ENCODE results near the gene RAB34. TPM values are rescaled to one million over a fixed set of nuclear protein-coding genes. Genes with fewer than 3 reads are reported as not detected.

RAB34 gene
- total and polyA plus RNA-seq, 7 experiments from 2014 or later = 11.0 to 50.2 (median 16.4) TPM

DNA sequence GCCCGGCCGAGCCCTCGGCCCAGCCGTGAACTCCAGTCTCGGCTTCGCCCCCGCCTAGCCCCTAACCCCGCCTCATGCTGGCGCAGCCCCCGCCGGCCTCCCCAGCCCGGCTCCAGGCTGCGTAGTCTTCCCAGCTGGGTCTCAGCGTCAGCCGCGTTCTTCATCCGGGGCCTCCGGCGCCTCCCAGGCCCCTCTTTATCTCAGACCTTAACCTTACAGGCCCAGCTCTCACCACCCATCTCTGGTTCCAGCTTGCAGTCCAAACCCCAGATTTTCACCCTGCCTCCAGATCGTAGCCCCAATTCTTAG, 6.0 kb downstream of the RAB34 start, which contains the start of gene PROCA1:
TSS of gene PROCA1 (minus strand) at position 166 of the 309 bp plus-strand sequence. CDS start 228 bp downstream, outside the sequence.
- Mint-ChIP-seq H3K27me3 (peaks cover 0 to 14% (median 6%) of the 10 kb centered on the region in 5 donors), H3K4me1 (peaks cover 12 to 33% (median 19%) of the 10 kb centered on the region in 7 donors), H3K36me3 (peaks cover 0 to 3% (median 0%) of the 10 kb centered on the region in 5 donors), H3K27ac (peak within 1 kb of the TSS; percentile 85 to 98 (median 93)), H3K4me3 (peak within 1 kb of the TSS; percentile 76 to 94 (median 92)), H3K9me3 (no peaks in the 10 kb centered on the region)
- DNase-seq = peak in 2 of 9 donors; percentile 42 to 50
- intact Hi-C loops (cut with micrococcal nuclease) = loop anchor here (1.0 to 5.0 kb wide), 8 partner anchors 8 to 159 kb away; partner anchors contain the start of genes RPL23A (in 2 of the 2), SUPT6H (in 2 of the 2), BLTP2 (in 1 of the 2) and SDF2 (in 1 of the 2)
- Histone ChIP-seq H3K4me3 (ENCODE audit: low read length) (peak within 1 kb of the TSS; percentile 95), H3K9me3 (ENCODE audit: control insufficient read depth in 2 of 3, low read length in 3 of 3) (no peaks in the 10 kb centered on the region), H3K4me1 (ENCODE audit: control insufficient read depth in 2 of 2, insufficient read depth in 2 of 2, low read length in 2 of 2) (peaks cover 9 to 12% of the 10 kb centered on the region in 2 donors), H3K36me3 (ENCODE audit: control insufficient read depth in 2 of 3, insufficient read depth in 3 of 3, low read length in 3 of 3) (no peaks in the 10 kb centered on the region), H3K27me3 (ENCODE audit: control insufficient read depth in 2 of 2, insufficient read depth in 2 of 2, low read length in 2 of 2) (no peaks in the 10 kb centered on the region), H3K27ac (ENCODE audit: low read depth, low read length) (peak within 1 kb of the TSS; percentile 83)
- peak; percentile 46 for ATAC-seq
- POLR2A ChIA-PET = interaction anchor here (0.6 to 5.2 kb wide), 19 partner anchors 9 to 240 kb away, joined by 3 to 59 read pairs (median 5); partner anchors contain the start of genes ALDOC, BLTP2, NEK8 and PHF12
- CTCF ChIA-PET = interaction anchor here (0.9 to 2.3 kb wide), 3 partner anchors 15 to 52 kb away, joined by 3 to 15 read pairs (median 3); partner anchors contain the start of gene TLCD1

DNA sequence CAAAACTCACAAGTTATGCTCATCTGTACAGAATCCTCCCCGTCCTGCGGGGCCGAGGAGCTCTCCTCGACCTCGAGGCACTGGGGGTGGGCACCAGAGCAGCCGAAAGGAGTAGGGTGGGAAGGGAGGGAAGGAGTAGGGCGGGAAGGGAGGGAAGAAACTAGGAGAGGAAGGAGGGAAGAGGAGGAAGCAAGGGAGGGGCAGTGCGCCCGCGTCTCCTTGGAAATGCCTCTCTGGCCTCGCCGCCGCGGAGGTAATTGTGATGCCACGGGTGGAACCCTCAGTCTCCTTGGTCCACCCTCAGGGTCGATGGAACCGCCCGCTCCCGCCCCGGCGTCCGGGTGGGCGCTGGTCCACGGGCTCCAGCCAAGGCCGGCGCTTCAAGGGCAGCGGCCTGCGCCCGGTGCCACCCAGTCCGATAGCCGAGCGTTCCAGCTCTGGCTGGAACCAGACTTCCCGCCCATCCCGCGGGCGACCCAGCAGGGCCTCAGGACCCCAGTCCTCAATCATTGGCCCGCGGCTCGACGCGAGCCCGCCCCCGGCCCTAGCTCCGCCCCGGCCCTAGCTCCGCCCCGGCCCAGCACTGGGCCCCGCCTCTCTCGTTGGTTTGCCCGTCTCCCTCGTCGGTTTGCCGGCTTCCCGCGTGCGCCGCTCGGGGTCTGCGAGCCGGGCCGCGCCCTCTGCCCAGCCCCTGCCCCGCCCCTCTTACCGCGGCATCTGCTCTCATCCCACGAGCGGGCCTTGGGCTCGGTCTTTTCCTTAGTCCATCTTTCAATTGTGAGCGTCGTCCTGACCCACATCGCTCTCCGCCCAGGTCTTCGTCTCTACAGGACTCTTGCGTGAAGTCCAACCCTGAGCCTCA, 6.6 kb downstream of the RAB34 start:
- DNase-seq (peak; percentile 71 to 97 (median 85)), ATAC-seq (peak; percentile 95)
- intact Hi-C loops (cut with micrococcal nuclease) = loop anchor here (1.0 to 5.0 kb wide), 9 partner anchors 8 to 159 kb away; partner anchors contain the start of genes RPL23A (in 2 of the 2), SPAG5 (in 2 of the 2), SUPT6H (in 2 of the 2) and BLTP2 (in 1 of the 2)
- CTCF ChIA-PET = interaction anchor here (1.0 to 2.3 kb wide), 3 partner anchors 8 to 24 kb away, joined by 3 to 15 read pairs (median 3); partner anchors contain the start of genes RPL23A and TLCD1
- peaks cover 12 to 29% (median 19%) of the 10 kb centered on the region in 7 donors for H3K4me1 Mint-ChIP-seq
- no peaks in the 10 kb centered on the region for H3K9me3 Mint-ChIP-seq
- no peaks in the 10 kb centered on the region for H3K36me3 ChIP-seq (ENCODE audit: control insufficient read depth in 2 of 3, insufficient read depth in 3 of 3, low read length in 3 of 3)
- H3K9me3 ChIP-seq (ENCODE audit: control insufficient read depth in 2 of 3, low read length in 3 of 3) = no peaks in the 10 kb centered on the region
- H3K4me3 Mint-ChIP-seq = peak overlapping the region; percentile 76 to 94 (median 92)
- peaks cover 9 to 12% of the 10 kb centered on the region in 2 donors for H3K4me1 ChIP-seq (ENCODE audit: control insufficient read depth in 2 of 2, insufficient read depth in 2 of 2, low read length in 2 of 2)
- H3K36me3 Mint-ChIP-seq = peaks cover 0 to 3% (median 0%) of the 10 kb centered on the region in 5 donors
- peak overlapping the region; percentile 85 to 98 (median 93) for H3K27ac Mint-ChIP-seq
- H3K27me3 ChIP-seq (ENCODE audit: control insufficient read depth in 2 of 2, insufficient read depth in 2 of 2, low read length in 2 of 2) = no peaks in the 10 kb centered on the region
- POLR2A ChIA-PET = interaction anchor here (0.6 to 5.2 kb wide), 19 partner anchors 9 to 430 kb away, joined by 3 to 59 read pairs (median 5); partner anchors contain the start of genes ALDOC, BLTP2, NEK8 and PHF12
- H3K27ac ChIP-seq (ENCODE audit: low read depth, low read length) = peak overlapping the region; percentile 83
- H3K27me3 Mint-ChIP-seq = peaks cover 0 to 14% (median 6%) of the 10 kb centered on the region in 5 donors
- peak overlapping the region; percentile 95 for H3K4me3 ChIP-seq (ENCODE audit: low read length)

DNA sequence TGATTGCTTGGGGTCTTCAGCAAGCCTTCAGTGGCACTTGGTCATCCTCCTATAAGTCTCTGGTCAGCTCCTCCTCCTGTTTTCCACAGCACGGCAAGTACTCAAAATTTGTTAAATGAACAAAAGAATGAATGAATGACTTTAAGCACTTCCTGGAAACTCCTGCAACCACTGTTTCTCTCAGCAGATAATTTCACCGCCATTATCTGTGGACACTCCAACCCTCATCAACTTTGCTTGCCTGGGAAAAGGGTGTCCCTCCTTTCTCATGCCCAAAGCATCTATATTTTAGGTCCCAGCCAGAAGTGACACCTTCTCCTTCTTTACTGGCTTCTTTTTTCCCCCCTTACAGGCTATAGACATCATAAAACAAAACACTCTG, 10.3 kb downstream of the RAB34 start:
- ATAC-seq = no peak
- intact Hi-C loops (cut with micrococcal nuclease) = no loop called here
- Mint-ChIP-seq H3K9me3 (no peaks in the 10 kb centered on the region), H3K4me1 (peaks cover 7 to 20% (median 14%) of the 10 kb centered on the region in 7 donors), H3K4me3 (no peak overlapping the region), H3K27me3 (no peaks in the 10 kb centered on the region), H3K36me3 (peaks cover 4 to 10% (median 6%) of the 10 kb centered on the region in 5 donors), H3K27ac (peak overlapping the region in 5 of 9 donors; percentile 15 to 65 (median 56))
- Histone ChIP-seq H3K27ac (ENCODE audit: low read depth, low read length) (no peak overlapping the region), H3K27me3 (ENCODE audit: control insufficient read depth in 2 of 2, insufficient read depth in 2 of 2, low read length in 2 of 2) (no peaks in the 10 kb centered on the region), H3K4me1 (ENCODE audit: control insufficient read depth in 2 of 2, insufficient read depth in 2 of 2, low read length in 2 of 2) (peaks cover 8 to 9% of the 10 kb centered on the region in 2 donors), H3K4me3 (ENCODE audit: low read length) (no peak overlapping the region), H3K36me3 (ENCODE audit: control insufficient read depth in 2 of 3, insufficient read depth in 3 of 3, low read length in 3 of 3) (peaks cover 0 to 30% (median 0%) of the 10 kb centered on the region in 3 experiments), H3K9me3 (ENCODE audit: control insufficient read depth in 2 of 3, low read length in 3 of 3) (no peaks in the 10 kb centered on the region)
- ChIA-PET POLR2A (interaction anchor here (0.7 to 1.1 kb wide), 2 partner anchors 13 to 44 kb away, joined by 3 to 4 read pairs; partner anchors contain the start of gene RPL23A), CTCF (no interaction called here)
- no peak for DNase-seq

- Mint-ChIP-seq H3K36me3 (peaks cover 6 to 14% (median 9%) of the 10 kb centered on the region in 5 donors), H3K4me3 (no peak overlapping the region), H3K9me3 (no peaks in the 10 kb centered on the region), H3K27me3 (no peaks in the 10 kb centered on the region), H3K4me1 (peaks cover 5 to 14% (median 9%) of the 10 kb centered on the region in 7 donors), H3K27ac (peak overlapping the region in 6 of 9 donors; percentile 34 to 65 (median 59))
- H3K4me1 ChIP-seq (ENCODE audit: control insufficient read depth in 2 of 2, insufficient read depth in 2 of 2, low read length in 2 of 2) = peaks cover 2 to 3% of the 10 kb centered on the region in 2 donors
- peaks cover 0 to 36% (median 0%) of the 10 kb centered on the region in 3 experiments for H3K36me3 ChIP-seq (ENCODE audit: control insufficient read depth in 2 of 3, insufficient read depth in 3 of 3, low read length in 3 of 3)
- CTCF ChIA-PET = interaction anchor here (1.6 kb wide), 1 partner anchor 57 kb away, joined by 4 read pairs; no protein-coding TSS in a partner anchor
- no peak overlapping the region for H3K4me3 ChIP-seq (ENCODE audit: low read length)
- no peak for ATAC-seq
- POLR2A ChIA-PET = interaction anchor here (0.7 to 2.3 kb wide), 3 partner anchors 13 to 44 kb away, joined by 3 to 8 read pairs (median 4); partner anchors contain the start of gene RPL23A
- no peaks in the 10 kb centered on the region for H3K9me3 ChIP-seq (ENCODE audit: control insufficient read depth in 2 of 3, low read length in 3 of 3)
- no peaks in the 10 kb centered on the region for H3K27me3 ChIP-seq (ENCODE audit: control insufficient read depth in 2 of 2, insufficient read depth in 2 of 2, low read length in 2 of 2)
- no peak overlapping the region for H3K27ac ChIP-seq (ENCODE audit: low read depth, low read length)
- DNase-seq = no peak
- intact Hi-C loops (cut with micrococcal nuclease) = no loop called here
Measured at GRCh38 chr17:28706471-28707338, 11.0 kb downstream of the RAB34 start.

GRCh38 chr17:28705728-28706334, 11.8 kb downstream of the RAB34 start:
- Histone ChIP-seq H3K27ac (ENCODE audit: low read depth, low read length) (no peak overlapping the region), H3K27me3 (ENCODE audit: control insufficient read depth in 2 of 2, insufficient read depth in 2 of 2, low read length in 2 of 2) (no peaks in the 10 kb centered on the region), H3K36me3 (ENCODE audit: control insufficient read depth in 2 of 3, insufficient read depth in 3 of 3, low read length in 3 of 3) (peaks cover 0 to 45% (median 0%) of the 10 kb centered on the region in 3 experiments), H3K4me3 (ENCODE audit: low read length) (no peak overlapping the region), H3K9me3 (ENCODE audit: control insufficient read depth in 2 of 3, low read length in 3 of 3) (no peaks in the 10 kb centered on the region), H3K4me1 (ENCODE audit: control insufficient read depth in 2 of 2, insufficient read depth in 2 of 2, low read length in 2 of 2) (no peaks in the 10 kb centered on the region)
- H3K27me3 Mint-ChIP-seq = no peaks in the 10 kb centered on the region
- peaks cover 5 to 12% (median 8%) of the 10 kb centered on the region in 7 donors for H3K4me1 Mint-ChIP-seq
- peak overlapping the region in 3 of 9 donors; percentile 48 to 72 (median 55) for H3K27ac Mint-ChIP-seq
- no peaks in the 10 kb centered on the region for H3K9me3 Mint-ChIP-seq
- H3K4me3 Mint-ChIP-seq = no peak overlapping the region
- POLR2A ChIA-PET = interaction anchor here (2.3 kb wide), 1 partner anchor 15 kb away, joined by 8 read pairs; the partner anchor contains the start of gene RPL23A
- CTCF ChIA-PET = interaction anchor here (1.6 kb wide), 1 partner anchor 58 kb away, joined by 4 read pairs; no protein-coding TSS in a partner anchor
- DNase-seq (no peak), ATAC-seq (peak; percentile 14)
- intact Hi-C loops (cut with micrococcal nuclease) = no loop called here
- peaks cover 7 to 19% (median 12%) of the 10 kb centered on the region in 5 donors for H3K36me3 Mint-ChIP-seq
